Right cardiac atrium (tissue), 5 donors: ENCODE data around the gene WASHC3. TPM values are rescaled to one million over a fixed set of nuclear protein-coding genes. Genes with fewer than 3 reads are reported as not detected.

ENCODE experiments used
- ATAC-seq, 2 donors: fragments of 200-7000 bp; cut with Tn5 transposase; one replicate each; pipeline versions ENCODE4 v1.8.0 to v1.9.1; 2020; ENCODE audit warnings: moderate library complexity in 2 of 2, mild to moderate bottlenecking in 1 of 2
- DNase-seq, 3 donors: peaks; one replicate each; pipeline ENCODE4 v3.0.0-alpha.2; 2020
- H3K27ac ChIP-seq: one replicate; pipeline ENCODE4 v1.5.1; 2013; ENCODE audit warnings: mild to moderate bottlenecking, low read length, control low read depth, moderate library complexity
- H3K27me3 ChIP-seq: one replicate; pipeline ENCODE4 v1.6.1; 2013; ENCODE audit not compliant: control insufficient read depth, insufficient read depth
- H3K4me1 ChIP-seq: one replicate; pipeline ENCODE4 v1.6.1; 2013; ENCODE audit warnings: low read length; ENCODE audit not compliant: control insufficient read depth, insufficient read depth
- H3K4me3 ChIP-seq: one replicate; pipeline ENCODE4 v1.5.1; 2013; ENCODE audit warnings: low read length, control low read depth
- H3K9me3 ChIP-seq: one replicate; pipeline ENCODE4 v1.6.1; 2013; ENCODE audit warnings: low read length; ENCODE audit not compliant: control insufficient read depth
- WGBS: extraction: QIAGEN DNeasy Blood & Tissue Kit; methylation state at CpG from one replicate; pipeline ENCODE4 v1.1.7; 2013; 5-methylcytosine and 5-hydroxymethylcytosine counted together
- intact Hi-C, 4 donors: fragments of 100-400 bp; cut with DNase I; formaldehyde crosslinking; loops; one replicate each; pipeline versions ENCODE4 v1.11.0 to v1.14.0; 2022 to 2023
- polyA plus RNA-seq: library from polyadenylated mRNA; stranded (reverse); fragments of 200-250 nt; gene quantifications from one replicate; pipeline ENCODE4 v1.2.3, GENCODE V29; 2013
- total RNA-seq, 4 donors: library from RNA; stranded (reverse); fragmentation: NEBNext Ultra II Directional; extraction: Animal tissue kit (Norgen Biotek cat#: 25700); gene quantifications; one replicate each; pipeline ENCODE4 v1.2.1, GENCODE V29; 2021
- donor health status: healthy with polysubstance abuse.
- donor health status: DM: no; HTN: yes; CAD: no.
- donor health status: DM: no; HTN: no; CAD: no.
- donor health status: DM: no; HTN: yes; CAD: no; lungs with severe emphysema.
- donor health status: DM: yes; HTN: yes; CAD: no.

WASHC3 gene
- total and polyA plus RNA-seq, 5 donors: 35.3 to 57.7 (median 38.0) TPM

GRCh38 chr12:101966496-101966895 lies 95.3 kb downstream of the WASHC3 start:
- no peak for ATAC-seq

DNA sequence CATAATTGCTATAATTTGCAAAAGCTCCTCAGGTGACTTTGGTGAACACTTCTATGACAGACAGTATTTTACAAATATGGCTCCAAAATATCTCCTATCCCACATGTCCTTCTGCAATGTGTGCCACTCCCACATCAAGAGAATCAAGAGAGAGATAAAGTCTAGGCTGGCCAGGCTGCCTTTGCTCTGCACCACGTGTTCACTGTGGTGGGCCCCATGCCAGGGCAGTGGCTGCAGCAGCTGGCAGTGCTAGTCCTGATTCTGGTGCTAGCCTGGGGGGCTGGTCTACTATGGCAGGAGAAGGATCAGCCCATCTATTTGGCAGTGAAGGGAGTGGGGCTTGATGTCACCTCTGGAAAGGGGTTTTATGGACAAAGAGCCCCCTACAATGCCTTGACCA lies 98.1 kb downstream of the WASHC3 start:
- no peaks in the 10 kb centered on the region for H3K27me3 ChIP-seq
- peaks cover 3% of the 10 kb centered on the region for H3K9me3 ChIP-seq
- ATAC-seq (no peak), DNase-seq (peak; percentile 49 to 66 (median 63))
- H3K27ac ChIP-seq: no peak overlapping the region
- no peak overlapping the region for H3K4me3 ChIP-seq
- WGBS: 19% methylated on average over 1 of the region's 1 CpG
- H3K4me1 ChIP-seq: no peaks in the 10 kb centered on the region
- intact Hi-C loops: no loop called here

More at GRCh38 chr12:101966496-101966895, 95.3 kb downstream of the WASHC3 start:
- H3K4me3 ChIP-seq: no peak overlapping the region
- no peaks in the 10 kb centered on the region for H3K27me3 ChIP-seq
- no peaks in the 10 kb centered on the region for H3K4me1 ChIP-seq
- 95% methylated on average over 1 of the region's 1 CpG for WGBS
- intact Hi-C loops: no loop called here
- DNase-seq: no peak
- no peaks in the 10 kb centered on the region for H3K9me3 ChIP-seq
- H3K27ac ChIP-seq: no peak overlapping the region

Other genes starting within 250 kb of the WASHC3 start
- gene GNPTAB, start 231.0 kb downstream of the WASHC3 start, total RNA-seq: 10 to 100 TPM; 46.7 to 53.6 (median 50.7) TPM
- 25.6 TPM for gene GNPTAB, start 231.0 kb downstream of the WASHC3 start, polyA plus RNA-seq
- 10 to 100 TPM in 1 of 4 donors, 1 to 10 TPM in 3; 6.3 to 13.3 (median 9.0) TPM for gene DRAM1, start 184.4 kb downstream of the WASHC3 start, total RNA-seq
- 4.7 TPM for gene DRAM1, start 184.4 kb downstream of the WASHC3 start, polyA plus RNA-seq
- gene NUP37, start 58.1 kb upstream of the WASHC3 start, total RNA-seq: 10 to 100 TPM; 13.3 to 18.3 (median 16.3) TPM
- 17.0 TPM for gene NUP37, start 58.1 kb upstream of the WASHC3 start, polyA plus RNA-seq
- 1 to 10 TPM in 1 of 4 donors, under 1 TPM in 3; 0.47 to 1.3 (median 0.81) TPM for gene PARPBP, start 58.2 kb upstream of the WASHC3 start, total RNA-seq
- gene PARPBP, start 58.2 kb upstream of the WASHC3 start, polyA plus RNA-seq: 0.43 TPM
- not detected for gene PMCH, start 135.8 kb upstream of the WASHC3 start, total RNA-seq
- gene PMCH, start 135.8 kb upstream of the WASHC3 start, polyA plus RNA-seq: not detected